Omental fat pad (tissue), 4 donors: Measurements from ENCODE around the gene PFKFB3. TPM values are rescaled to one million over a fixed set of nuclear protein-coding genes. Genes with fewer than 3 reads are reported as not detected.
"Not testable (repeated sequence)": the region's sequence is repeated elsewhere in the genome, so short reads cannot be mapped to it uniquely, and the experiment has no call there.

Experiments
- ATAC-seq: fragments of 150-250 bp; one replicate; pipeline ENCODE4 v1.9.1; 2016; ENCODE audit warnings: mild to moderate bottlenecking, moderate library complexity; ENCODE audit not compliant: low FRiP score
- DNase-seq: peaks from one replicate; pipeline ENCODE4 v3.0.0-alpha.2; 2019; ENCODE audit warnings: low spot score
- total RNA-seq, 4 donors: library from RNA; depleted of rRNA; stranded (reverse); fragments of >200 nt; gene quantifications; one replicate each; pipeline ENCODE4 v1.1.0, GENCODE V29; 2016
- TF ChIP-seq, protein P1 (sequence below), 3 donors: fragments of 450-650 bp; IDR thresholded peaks; one replicate each; pipeline ENCODE4 v1.5.1; 2016 to 2017; ENCODE audit warnings: antibody characterized with exemption in 3 of 3, mild to moderate bottlenecking in 3 of 3, moderate library complexity in 2 of 3

PFKFB3 gene
- total RNA-seq, 4 donors from 2014 or later = 213 to 1,086 (median 354) TPM

DNA sequence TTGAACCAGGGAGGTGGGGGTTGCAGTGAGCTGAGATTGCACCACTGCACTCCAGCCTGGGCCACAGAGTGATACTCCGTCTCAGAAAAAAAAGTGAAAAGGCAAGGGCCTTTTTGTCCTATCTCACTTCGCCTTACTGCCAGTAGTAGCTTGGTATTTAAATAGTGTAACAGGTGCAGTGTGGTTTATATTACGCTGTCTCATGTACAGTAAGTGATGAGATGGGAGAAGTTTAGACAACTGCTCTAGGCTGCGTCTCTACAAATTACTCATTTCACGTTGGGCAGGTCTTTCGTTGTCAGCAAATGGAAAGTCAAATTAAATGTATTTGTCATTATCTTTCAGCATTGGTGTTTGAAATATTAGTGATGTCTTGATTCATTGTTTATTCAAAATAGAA, 15.5 kb upstream of the PFKFB3 start:
- ATAC-seq (no peak), DNase-seq (no peak)
- TF ChIP-seq, protein P1, sequence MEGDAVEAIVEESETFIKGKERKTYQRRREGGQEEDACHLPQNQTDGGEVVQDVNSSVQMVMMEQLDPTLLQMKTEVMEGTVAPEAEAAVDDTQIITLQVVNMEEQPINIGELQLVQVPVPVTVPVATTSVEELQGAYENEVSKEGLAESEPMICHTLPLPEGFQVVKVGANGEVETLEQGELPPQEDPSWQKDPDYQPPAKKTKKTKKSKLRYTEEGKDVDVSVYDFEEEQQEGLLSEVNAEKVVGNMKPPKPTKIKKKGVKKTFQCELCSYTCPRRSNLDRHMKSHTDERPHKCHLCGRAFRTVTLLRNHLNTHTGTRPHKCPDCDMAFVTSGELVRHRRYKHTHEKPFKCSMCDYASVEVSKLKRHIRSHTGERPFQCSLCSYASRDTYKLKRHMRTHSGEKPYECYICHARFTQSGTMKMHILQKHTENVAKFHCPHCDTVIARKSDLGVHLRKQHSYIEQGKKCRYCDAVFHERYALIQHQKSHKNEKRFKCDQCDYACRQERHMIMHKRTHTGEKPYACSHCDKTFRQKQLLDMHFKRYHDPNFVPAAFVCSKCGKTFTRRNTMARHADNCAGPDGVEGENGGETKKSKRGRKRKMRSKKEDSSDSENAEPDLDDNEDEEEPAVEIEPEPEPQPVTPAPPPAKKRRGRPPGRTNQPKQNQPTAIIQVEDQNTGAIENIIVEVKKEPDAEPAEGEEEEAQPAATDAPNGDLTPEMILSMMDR (IDR thresholded peaks at IDR 0.05) = no peak

DNA sequence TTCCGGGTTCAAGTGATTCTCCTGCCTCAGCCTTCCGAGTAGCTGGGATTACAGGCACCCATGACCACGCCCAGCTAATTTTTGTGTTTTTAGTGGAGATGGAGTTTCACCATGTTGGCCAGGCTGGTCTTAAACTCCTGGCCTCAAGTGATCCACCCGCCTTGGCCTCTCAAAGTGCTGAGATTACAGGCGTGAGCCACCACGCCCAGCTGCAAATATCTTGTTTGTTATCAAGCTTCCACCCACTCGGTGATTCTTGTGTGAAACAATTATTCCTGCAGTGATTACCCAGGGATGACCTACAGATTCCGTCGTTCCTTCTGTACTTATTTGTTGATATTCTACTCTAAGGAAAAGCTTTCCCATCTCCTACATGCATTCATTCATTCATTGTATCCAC, 12.7 kb upstream of the PFKFB3 start:
- not testable (repeated sequence) for ATAC-seq, DNase-seq

DNA sequence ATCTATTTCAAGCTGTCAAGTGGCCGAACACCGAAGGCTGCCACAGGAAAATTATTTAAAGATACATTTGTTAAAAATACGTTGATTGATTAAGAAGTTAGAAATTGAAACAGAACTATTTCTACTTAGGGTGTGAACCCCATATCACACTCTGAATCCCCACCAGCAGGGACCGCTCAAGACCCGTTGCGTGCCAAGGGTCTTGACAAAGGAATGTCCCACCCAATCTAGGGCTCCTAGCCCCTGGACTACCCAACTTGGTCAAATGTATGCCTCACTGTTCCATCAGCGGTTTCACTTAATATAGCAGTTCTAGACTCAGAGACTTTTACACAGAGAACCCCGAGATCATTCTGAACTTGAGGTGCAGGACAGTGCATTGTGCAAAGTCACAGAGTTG, 11.6 kb upstream of the PFKFB3 start:
- TF ChIP-seq, protein P1 (IDR thresholded peaks at IDR 0.05) = no peak
- DNase-seq (no peak), ATAC-seq (no peak)

DNA sequence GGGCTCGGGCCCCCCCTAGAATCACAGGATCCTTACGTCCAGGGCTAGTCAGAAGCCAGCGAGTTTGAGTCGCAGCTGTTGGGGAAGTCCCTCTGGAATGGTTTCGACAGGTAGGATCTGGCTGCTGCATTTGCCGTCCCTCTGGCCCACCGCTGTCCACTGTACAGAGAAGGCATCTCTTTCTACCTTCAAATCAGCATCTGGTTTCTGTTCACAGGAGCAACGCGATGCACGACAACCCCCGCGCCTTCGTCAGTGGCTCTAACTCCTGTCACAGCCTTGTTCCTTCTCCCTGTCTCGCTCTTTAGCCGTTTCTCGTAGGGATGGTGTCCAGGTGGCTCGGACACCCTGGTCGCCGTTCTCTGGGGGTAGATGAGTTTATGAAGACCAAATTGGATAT, 11.2 kb upstream of the PFKFB3 start:
- DNase-seq (no peak), ATAC-seq (no peak)
- TF ChIP-seq, protein P1 (IDR thresholded peaks at IDR 0.05) = no peak

DNA sequence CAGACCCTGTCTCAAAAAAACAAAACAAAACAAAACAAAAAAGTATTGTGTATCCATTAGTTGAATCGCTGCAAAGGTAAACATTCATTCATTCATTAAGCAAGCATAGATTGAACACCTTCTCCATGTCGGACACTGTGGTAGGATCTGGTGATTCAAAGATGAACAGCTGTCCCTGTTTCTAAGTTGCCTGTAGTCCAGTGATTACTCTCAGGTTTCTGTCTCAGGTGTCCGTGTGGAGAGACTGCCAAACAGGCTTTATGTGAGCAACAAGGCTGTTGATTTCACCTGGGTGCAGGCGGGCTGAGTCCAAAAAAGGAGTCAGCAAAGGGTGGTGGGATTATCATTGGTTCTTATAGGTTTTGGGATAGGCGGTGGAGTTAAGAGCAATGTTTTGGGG, 9.4 kb upstream of the PFKFB3 start:
- ATAC-seq, DNase-seq: not testable (repeated sequence)

DNA sequence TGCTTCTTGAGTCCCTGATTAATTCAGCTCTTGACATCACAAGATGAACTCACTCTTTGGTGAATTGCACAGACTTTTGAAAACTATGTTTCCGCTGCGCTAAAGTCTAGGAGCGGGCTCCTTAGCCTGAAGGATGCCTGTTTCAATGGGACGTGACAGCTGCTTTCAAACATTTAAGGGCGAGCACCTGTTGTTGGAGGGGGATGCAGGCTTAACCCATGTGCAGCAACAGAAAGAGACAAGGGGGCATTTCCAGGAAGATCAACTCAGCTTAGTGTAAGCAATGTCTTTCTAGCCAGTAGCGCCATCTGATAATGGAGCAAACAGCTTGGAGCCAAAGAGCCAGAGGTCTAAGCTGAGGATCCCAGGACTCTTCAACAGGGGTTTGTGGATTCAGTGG, 8.4 kb upstream of the PFKFB3 start:
- no peak for ATAC-seq
- TF ChIP-seq, protein P1 (IDR thresholded peaks at IDR 0.05) = no peak
- DNase-seq = no peak

DNA sequence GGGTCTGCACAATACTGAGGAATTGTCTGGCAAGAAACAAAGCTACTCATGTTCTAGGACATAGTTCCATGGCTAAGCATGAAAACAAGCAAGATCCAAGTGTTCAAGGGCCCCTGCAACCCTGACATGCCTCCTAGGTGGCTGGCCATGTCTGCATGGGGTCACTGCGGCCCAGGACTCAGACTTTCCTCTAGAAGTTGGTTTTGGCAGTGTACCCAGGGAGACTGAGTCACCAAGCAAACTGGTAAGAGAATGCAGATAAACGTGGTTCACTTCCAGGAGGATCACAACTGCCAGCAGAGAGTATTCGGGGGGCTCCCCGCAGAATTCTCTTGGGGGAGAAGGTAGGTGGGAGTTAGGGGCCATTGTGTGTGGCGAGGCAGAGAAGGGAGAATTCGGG, 7.4 kb upstream of the PFKFB3 start:
- no peak for DNase-seq
- TF ChIP-seq, protein P1 (IDR thresholded peaks at IDR 0.05) = no peak
- ATAC-seq = no peak

DNA sequence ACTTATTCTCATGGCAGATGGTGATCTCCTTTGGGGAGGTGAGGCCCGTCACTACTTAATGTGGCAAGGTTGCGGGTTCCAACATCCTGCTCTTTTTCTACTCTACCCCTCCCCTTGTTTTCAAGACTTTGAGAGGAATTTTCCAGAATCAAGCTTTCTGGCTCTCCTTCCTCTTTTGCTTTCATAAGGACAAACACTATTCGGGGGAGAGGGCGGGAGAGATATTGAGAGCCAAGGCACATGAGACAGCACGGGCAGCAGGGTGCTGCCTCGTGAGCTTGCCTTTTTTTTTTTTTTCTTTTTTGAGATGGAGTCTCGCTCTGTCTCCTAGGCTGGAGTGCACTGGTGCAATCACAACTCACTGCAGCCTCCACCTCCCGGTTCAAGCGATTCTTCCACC, 6.9 kb upstream of the PFKFB3 start:
- no peak for ATAC-seq
- TF ChIP-seq, protein P1 (IDR thresholded peaks at IDR 0.05) = no peak
- no peak for DNase-seq

DNA sequence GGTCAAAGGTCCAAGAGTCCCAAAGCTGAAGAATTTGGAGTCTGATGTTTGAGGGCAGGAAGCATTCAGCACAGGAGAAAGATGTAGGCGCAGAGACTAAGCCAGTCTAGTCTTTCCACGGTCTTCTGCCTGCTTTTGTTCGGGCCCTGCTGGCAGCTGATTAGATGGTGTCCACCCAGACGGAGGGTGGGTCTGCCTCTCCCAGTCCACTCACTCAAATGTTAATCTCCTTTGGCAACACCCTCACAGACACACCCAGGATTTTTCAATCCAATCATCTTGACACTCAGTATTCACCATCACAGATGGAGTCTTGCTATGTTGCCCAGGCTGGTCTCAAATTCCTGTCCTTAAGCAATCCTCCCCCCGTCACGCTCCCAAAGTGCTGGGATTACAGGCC, 6.2 kb upstream of the PFKFB3 start:
- not testable (repeated sequence) for DNase-seq, ATAC-seq
